Endothelial cell of umbilical vein (primary cell): Measurements from ENCODE around the gene COX8A. TPM values are rescaled to one million over a fixed set of nuclear protein-coding genes. Genes with fewer than 3 reads are reported as not detected.

Source experiments
- BruUV-seq: library from RNA; stranded (reverse); fragments of 400-500 nt; replicated peaks from 2 replicates; lab custom pipeline; 2021; lab: Mats Ljungman, UMichigan
- CTCF ChIA-PET: fragments of 300-600, 350-600 bp; sonication (Branson Sonifier 250); formaldehyde crosslinking; loops from one replicate; lab custom pipeline; 2021; ENCODE audit warnings: antibody characterized with exemption, inconsistent platforms; lab: Charles Lee
- POLR2A ChIA-PET: fragments of 300-600, 350-600 bp; sonication (Branson Sonifier 250); formaldehyde crosslinking; loops from one replicate; lab custom pipeline; 2021; ENCODE audit warnings: antibody characterized with exemption, inconsistent platforms; lab: Charles Lee
- DNase-seq: peaks from one replicate; pipeline ENCODE4 v3.0.0-alpha.2; 2011; ENCODE audit warnings: low read depth, low spot score
- FAIRE-seq: peaks from 2 replicates; lab custom pipeline; 2011; peaks lifted over from hg19 to GRCh38; lab: Jason Lieb, UNC
- H2AFZ ChIP-seq: 2 replicates; pipeline ENCODE4 v1.6.0; 2012; ENCODE audit warnings: low read depth, low read length, control low read depth, inconsistent platforms
- H3K27ac ChIP-seq: 2 replicates; pipeline ENCODE4 v1.5.1; 2011; ENCODE audit warnings: low read depth, mild to moderate bottlenecking, control low read depth, low read length, moderate library complexity; ENCODE audit not compliant: insufficient read depth
- H3K27me3 ChIP-seq, 2 experiments: 2 replicates each; pipeline versions ENCODE4 v1.6.0 to v1.6.1; 2011; ENCODE audit warnings: low read length in 2 of 2, mixed read lengths in 1 of 2; ENCODE audit not compliant: control insufficient read depth in 2 of 2, insufficient read depth in 2 of 2
- H3K36me3 ChIP-seq, 2 experiments: 2 replicates in 1 of 2; 3 replicates in 1 of 2; pipeline ENCODE4 v1.5.1; 2011; ENCODE audit warnings: low read length in 2 of 2, mild to moderate bottlenecking in 1 of 2, moderate library complexity in 1 of 2; ENCODE audit not compliant: control insufficient read depth in 2 of 2, insufficient read depth in 2 of 2; ENCODE audit errors: extremely low read depth in 1 of 2
- H3K4me1 ChIP-seq: 3 replicates; pipeline ENCODE4 v1.5.1; 2011; ENCODE audit warnings: mild to moderate bottlenecking, low read length; ENCODE audit not compliant: control insufficient read depth, insufficient read depth; ENCODE audit errors: extremely low read depth
- H3K4me2 ChIP-seq: 2 replicates; pipeline ENCODE4 v1.6.1; 2011; ENCODE audit warnings: low read length, control low read depth, mixed read lengths; ENCODE audit not compliant: insufficient read depth
- H3K4me3 ChIP-seq, 3 experiments: fragments of 200-600 bp in 1 of 3; sonication (generic), shearing (Covaris generic) in 1 of 3; replicated peaks in 1 of 3; 2 replicates each; pipeline ENCODE4 v1.5.1; 2011 to 2016; ENCODE audit warnings: control low read depth in 3 of 3, low read length in 3 of 3, mild to moderate bottlenecking in 2 of 3, inconsistent platforms in 1 of 3, low read depth in 1 of 3, moderate library complexity in 1 of 3; ENCODE audit not compliant: insufficient read depth in 1 of 3
- H3K79me2 ChIP-seq: 2 replicates; pipeline ENCODE4 v1.6.0; 2012; ENCODE audit warnings: low read length, inconsistent platforms; ENCODE audit not compliant: control insufficient read depth, insufficient read depth
- H3K9ac ChIP-seq: replicated peaks from 2 replicates; pipeline ENCODE3; 2011; ENCODE audit warnings: low read length, control low read depth; ENCODE audit not compliant: insufficient read depth; ENCODE audit errors: extremely low read depth
- H3K9me1 ChIP-seq: replicated peaks from 3 replicates; pipeline ENCODE4 v1.6.0; 2011; ENCODE audit warnings: mild to moderate bottlenecking, low read length; ENCODE audit not compliant: control insufficient read depth, insufficient read depth; ENCODE audit errors: extremely low read depth
- H3K9me3 ChIP-seq: replicated peaks from 2 replicates; pipeline ENCODE4 v1.5.1; 2012; ENCODE audit warnings: low read length, inconsistent platforms; ENCODE audit not compliant: control insufficient read depth, insufficient read depth
- H4K20me1 ChIP-seq: replicated peaks from 2 replicates; pipeline ENCODE3; 2011; ENCODE audit warnings: mild to moderate bottlenecking, low read length; ENCODE audit not compliant: control insufficient read depth, insufficient read depth; ENCODE audit errors: extremely low read depth
- EZH2 ChIP-seq: IDR thresholded peaks from 2 replicates; pipeline ENCODE4 v1.6.1; 2012; ENCODE audit warnings: borderline replicate concordance, low read depth, mild to moderate bottlenecking, moderate library complexity, low read length, inconsistent platforms; ENCODE audit not compliant: severe bottlenecking
- FOS ChIP-seq: IDR thresholded peaks from 2 replicates; pipeline ENCODE4 v1.6.1; 2011; ENCODE audit warnings: mild to moderate bottlenecking, low read length, moderate library complexity, borderline replicate concordance; ENCODE audit not compliant: insufficient read depth
- GATA2 ChIP-seq: IDR thresholded peaks from 2 replicates; pipeline ENCODE4 v1.7.0; 2011; ENCODE audit warnings: low read depth, mild to moderate bottlenecking, moderate library complexity, mixed read lengths, low read length; ENCODE audit not compliant: insufficient read length, insufficient read depth
- JUN ChIP-seq: IDR thresholded peaks from 2 replicates; pipeline ENCODE4 v1.6.1; 2011; ENCODE audit warnings: borderline replicate concordance, low read depth; ENCODE audit not compliant: insufficient read length, insufficient read depth
- MYC ChIP-seq: IDR thresholded peaks from one replicate; pipeline ENCODE4 v1.6.1; 2011; ENCODE audit warnings: mild to moderate bottlenecking, low read depth, low read length
- POLR2A ChIP-seq: IDR thresholded peaks from 2 replicates; pipeline ENCODE4 v1.6.1; 2012; ENCODE audit warnings: low read depth, mild to moderate bottlenecking, control low read depth, low read length
- POLR2AphosphoS5 ChIP-seq: IDR thresholded peaks from 2 replicates; pipeline ENCODE4 v1.6.1; 2012; ENCODE audit warnings: low read depth, mild to moderate bottlenecking, control low read depth, low read length, moderate library complexity; ENCODE audit not compliant: insufficient read depth
- dilution Hi-C: fragments of 300-500 bp; cut with MboI; formaldehyde crosslinking; loops from one replicate; pipeline ENCODE4 v1.15.0; 2019; ENCODE audit warnings: low sequenced_read_pairs; ENCODE audit not compliant: extremely low pct_ligation_motif_present
- intact Hi-C: fragments of 100-400 bp; cut with micrococcal nuclease; formaldehyde crosslinking; loops from one replicate; pipeline ENCODE4 v1.10.0; 2022
- polyA plus RNA-seq, 4 experiments: library from polyadenylated mRNA; depleted of rRNA in 3 of 4; stranded (reverse) in 3 of 4; unstranded in 1 of 4; fragments of >200 nt; gene quantifications; 2 replicates each; pipeline versions ENCODE4 v1.2.1 to v1.2.3, GENCODE V29; 2011 to 2012; ENCODE audit warnings: missing spikeins in 1 of 4
- total RNA-seq: library from RNA; stranded (reverse); gene quantifications from 2 replicates; pipeline ENCODE4 v1.2.3, GENCODE V29; 2021
- TF ChIP-seq, protein P1 (sequence below), 2 donors: IDR thresholded peaks; 1 replicate in 1 of 2; 2 replicates in 1 of 2; pipeline ENCODE4 v1.5.1; 2011; ENCODE audit warnings: low read length in 2 of 2, mild to moderate bottlenecking in 2 of 2, moderate library complexity in 2 of 2, control low read depth in 1 of 2, inconsistent platforms in 1 of 2, low read depth in 1 of 2; ENCODE audit not compliant: insufficient read depth in 1 of 2; ENCODE audit errors: extremely low read depth in 1 of 2
- TF ChIP-seq, protein P2 (sequence below): IDR thresholded peaks from 2 replicates; pipeline ENCODE4 v1.6.1; 2011; ENCODE audit not compliant: insufficient read depth, insufficient read length

Gene COX8A
- total and polyA plus RNA-seq, 2 donors (not counting 3 experiments of a cell fraction or from before 2014, with no cell fraction given): 339 to 930 TPM

DNA sequence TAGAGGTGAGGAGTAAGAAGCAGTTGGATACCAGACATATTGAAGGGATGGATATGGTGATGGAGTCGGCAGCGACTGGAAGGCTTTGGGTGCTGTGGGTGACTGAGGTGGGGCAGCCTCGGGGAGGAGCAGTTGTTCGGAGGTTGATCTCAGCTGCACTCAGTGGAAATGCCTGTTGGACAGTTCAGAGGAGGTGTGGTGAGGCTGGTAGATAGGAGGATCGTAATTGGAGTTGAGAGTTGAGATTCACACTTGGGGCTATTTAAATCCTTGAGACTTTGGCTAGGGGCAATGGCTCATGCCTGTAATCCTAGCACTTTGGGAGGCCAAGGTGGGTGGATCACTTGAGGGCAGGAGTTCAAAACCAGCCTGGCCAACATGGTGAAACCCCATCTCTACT is 18.7 kb downstream of the COX8A start:
- no TSS peak for BruUV-seq
- dilution Hi-C loops (no loop called here), intact Hi-C loops (no loop called here)
- TF ChIP-seq MYC: no peak
- TF ChIP-seq, protein P1, sequence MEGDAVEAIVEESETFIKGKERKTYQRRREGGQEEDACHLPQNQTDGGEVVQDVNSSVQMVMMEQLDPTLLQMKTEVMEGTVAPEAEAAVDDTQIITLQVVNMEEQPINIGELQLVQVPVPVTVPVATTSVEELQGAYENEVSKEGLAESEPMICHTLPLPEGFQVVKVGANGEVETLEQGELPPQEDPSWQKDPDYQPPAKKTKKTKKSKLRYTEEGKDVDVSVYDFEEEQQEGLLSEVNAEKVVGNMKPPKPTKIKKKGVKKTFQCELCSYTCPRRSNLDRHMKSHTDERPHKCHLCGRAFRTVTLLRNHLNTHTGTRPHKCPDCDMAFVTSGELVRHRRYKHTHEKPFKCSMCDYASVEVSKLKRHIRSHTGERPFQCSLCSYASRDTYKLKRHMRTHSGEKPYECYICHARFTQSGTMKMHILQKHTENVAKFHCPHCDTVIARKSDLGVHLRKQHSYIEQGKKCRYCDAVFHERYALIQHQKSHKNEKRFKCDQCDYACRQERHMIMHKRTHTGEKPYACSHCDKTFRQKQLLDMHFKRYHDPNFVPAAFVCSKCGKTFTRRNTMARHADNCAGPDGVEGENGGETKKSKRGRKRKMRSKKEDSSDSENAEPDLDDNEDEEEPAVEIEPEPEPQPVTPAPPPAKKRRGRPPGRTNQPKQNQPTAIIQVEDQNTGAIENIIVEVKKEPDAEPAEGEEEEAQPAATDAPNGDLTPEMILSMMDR (IDR thresholded peaks at IDR 0.05; ENCODE audit: extremely low read depth in 1 of 2, insufficient read depth in 1 of 2, low read depth in 1 of 2, low read length in 2 of 2): no peak
- no peaks in the 10 kb centered on the region for H3K4me1 ChIP-seq
- H3K79me2 ChIP-seq: peaks cover 6% of the 10 kb centered on the region
- ChIA-PET CTCF (no interaction called here), POLR2A (no interaction called here)
- H3K9ac ChIP-seq: no peak overlapping the region
- H3K4me2 ChIP-seq: no peak overlapping the region
- no peak overlapping the region for H3K27ac ChIP-seq
- no peaks in the 10 kb centered on the region for H3K9me1 ChIP-seq
- H4K20me1 ChIP-seq: no peaks in the 10 kb centered on the region
- H3K36me3 ChIP-seq: peaks cover 0 to 42% of the 10 kb centered on the region in 2 experiments
- no peak overlapping the region for H3K4me3 ChIP-seq
- no peak overlapping the region for H2AFZ ChIP-seq
- DNase-seq: no peak
- H3K27me3 ChIP-seq: no peaks in the 10 kb centered on the region
- H3K9me3 ChIP-seq: no peaks in the 10 kb centered on the region
- FAIRE-seq: no peak

DNA sequence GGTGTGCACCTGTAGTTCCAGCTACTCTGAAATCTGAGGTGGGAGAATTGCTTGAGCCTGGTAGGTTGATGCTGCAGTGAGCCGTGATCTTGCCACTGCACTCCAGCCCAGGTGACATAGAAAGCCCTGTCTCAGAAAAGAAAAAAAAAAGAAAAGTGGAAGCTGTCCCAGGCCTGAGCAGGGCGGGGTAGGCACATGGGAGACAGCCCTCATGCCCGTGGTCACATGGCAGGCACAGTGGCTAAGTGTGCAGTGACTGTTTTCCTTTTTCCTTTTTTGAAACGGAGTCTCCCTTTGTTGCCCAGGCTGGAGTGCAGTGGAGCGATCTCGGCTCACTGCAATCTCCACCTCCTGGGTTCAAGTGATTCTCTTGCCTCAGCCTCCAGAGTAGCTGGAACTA is 19.6 kb downstream of the COX8A start:
- no peaks in the 10 kb centered on the region for H3K79me2 ChIP-seq
- no peak overlapping the region for H2AFZ ChIP-seq
- ChIA-PET CTCF (interaction anchor here (1.6 kb wide), 1 partner anchor 156 kb away, joined by 6 read pairs; no protein-coding TSS in a partner anchor), POLR2A (interaction anchor here (0.6 kb wide), 1 partner anchor 191 kb away, joined by 5 read pairs; no protein-coding TSS in a partner anchor)
- H3K4me1 ChIP-seq: no peaks in the 10 kb centered on the region
- no peak for FAIRE-seq
- no peaks in the 10 kb centered on the region for H3K9me1 ChIP-seq
- dilution Hi-C loops (no loop called here), intact Hi-C loops (no loop called here)
- H4K20me1 ChIP-seq: no peaks in the 10 kb centered on the region
- TF ChIP-seq, protein P1 (IDR thresholded peaks at IDR 0.05; ENCODE audit: extremely low read depth in 1 of 2, insufficient read depth in 1 of 2, low read depth in 1 of 2, low read length in 2 of 2): no peak
- TF ChIP-seq FOS (no peak), JUN (no peak), POLR2A (no peak), MYC (no peak), POLR2AphosphoS5 (no peak), GATA2 (no peak), EZH2 (no peak)
- TF ChIP-seq, protein P2, sequence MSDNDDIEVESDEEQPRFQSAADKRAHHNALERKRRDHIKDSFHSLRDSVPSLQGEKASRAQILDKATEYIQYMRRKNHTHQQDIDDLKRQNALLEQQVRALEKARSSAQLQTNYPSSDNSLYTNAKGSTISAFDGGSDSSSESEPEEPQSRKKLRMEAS: no peak
- no peak overlapping the region for H3K9ac ChIP-seq
- no peaks in the 10 kb centered on the region for H3K27me3 ChIP-seq
- no peak overlapping the region for H3K27ac ChIP-seq
- peaks cover 0 to 37% of the 10 kb centered on the region in 2 experiments for H3K36me3 ChIP-seq
- no peak overlapping the region for H3K4me3 ChIP-seq
- H3K9me3 ChIP-seq: no peaks in the 10 kb centered on the region
- H3K4me2 ChIP-seq: no peak overlapping the region
- DNase-seq: no peak
- no TSS peak for BruUV-seq
